GM21526 (cell line): Measurements from ENCODE around the gene SYCE1.
"Not testable (repeated sequence)": the region's sequence is repeated elsewhere in the genome, so short reads cannot be mapped to it uniquely, and the experiment has no call there.

ENCODE experiments used
- ATAC-seq: cut with Tn5 transposase; IDR thresholded peaks from one replicate; pipeline ENCODE4 v1.9.1; 2021; ENCODE audit warnings: moderate library complexity; ENCODE audit not compliant: unreplicated experiment, low FRiP score

The SYCE1 gene

DNA sequence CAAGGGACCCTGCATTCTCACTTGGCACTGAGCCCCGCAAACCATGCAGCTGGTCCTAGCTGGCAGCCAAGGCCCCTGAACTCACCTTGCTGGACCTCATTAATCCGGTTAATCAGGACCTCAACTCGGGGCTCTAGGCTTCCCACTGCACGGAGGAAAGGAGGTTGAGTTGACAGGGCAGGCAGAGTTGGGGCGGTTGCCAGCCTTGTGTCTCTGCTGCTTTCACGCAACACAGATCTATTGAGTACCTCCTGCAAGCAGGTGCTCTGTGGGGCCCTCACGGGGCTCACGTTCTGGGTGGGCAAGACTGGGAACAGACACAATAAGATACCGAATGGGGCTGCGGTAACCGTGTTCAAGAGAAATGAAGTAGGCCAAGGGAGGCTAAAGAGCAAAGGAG is 6.2 kb downstream of the SYCE1 start:
- no peak for ATAC-seq

- no peak for ATAC-seq
Measured at GRCh38 chr10:133557381-133557780, 8.0 kb downstream of the SYCE1 start.

DNA sequence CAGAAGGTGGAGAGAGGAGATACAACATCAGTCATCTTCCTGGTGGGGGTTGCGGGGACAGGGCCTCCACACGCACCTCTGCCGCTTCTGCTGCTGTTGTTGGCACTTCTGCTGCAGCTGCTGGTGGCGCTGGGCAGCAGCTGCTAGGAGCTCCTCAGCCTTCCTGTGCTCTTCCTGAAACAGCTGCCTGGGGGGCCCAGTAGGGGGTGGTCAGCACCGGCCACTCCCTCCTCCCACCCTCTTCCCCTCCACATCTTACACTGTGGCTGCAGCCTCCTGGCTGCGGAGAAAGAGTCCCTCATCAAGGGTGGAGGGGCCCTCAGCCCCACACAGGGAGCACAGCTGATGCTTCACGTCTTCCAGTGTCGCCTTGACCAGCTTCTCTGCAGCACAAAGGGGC is 9.9 kb downstream of the SYCE1 start:
- ATAC-seq: no peak

GRCh38 chr10:133554600-133554999 is 10.8 kb downstream of the SYCE1 start:
- no peak for ATAC-seq

DNA sequence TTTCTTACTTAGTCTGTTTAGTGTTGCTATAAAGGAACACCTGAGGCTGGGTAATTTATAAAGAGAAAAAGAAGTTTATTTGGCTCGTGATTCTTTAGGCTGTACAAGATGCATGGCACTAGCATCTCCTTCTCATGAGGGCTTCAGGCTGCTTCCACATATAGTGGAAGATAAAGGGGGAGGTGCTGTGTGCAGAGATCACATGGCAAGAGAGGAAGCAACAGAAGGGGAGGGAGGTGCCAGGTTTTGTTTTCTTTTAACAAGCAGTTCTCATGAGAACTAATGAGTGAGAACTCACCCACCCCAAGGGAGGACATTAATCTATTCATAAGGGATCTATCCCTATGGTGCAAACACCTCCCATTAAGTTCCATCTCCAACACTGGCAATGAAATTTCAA is 20.9 kb downstream of the SYCE1 start:
- no peak for ATAC-seq

DNA sequence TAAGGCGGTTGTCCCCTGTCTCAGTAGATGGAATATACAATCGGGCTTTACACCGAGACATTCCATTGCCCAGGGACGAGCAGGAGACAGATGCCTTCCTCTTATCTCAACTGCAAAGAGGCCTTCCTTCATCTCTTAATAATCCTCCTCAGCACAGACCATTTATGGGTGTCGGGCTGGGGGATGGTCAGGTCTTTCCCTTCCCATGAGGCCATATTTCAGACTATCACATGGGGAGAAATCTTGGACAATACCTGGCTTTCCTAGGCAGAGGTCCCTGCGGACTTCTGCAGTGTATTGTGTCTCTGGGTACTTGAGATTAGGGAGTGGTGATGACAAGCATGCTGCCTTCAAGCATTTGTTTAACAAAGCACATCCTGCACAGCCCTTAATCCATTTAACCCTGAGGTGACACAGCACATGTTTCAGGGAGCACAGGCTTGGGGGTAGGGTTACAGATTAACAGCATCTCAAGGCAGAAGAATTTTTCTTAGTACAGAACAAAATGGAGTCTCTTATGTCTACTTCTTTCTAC is 23.9 kb downstream of the SYCE1 start:
- ATAC-seq: not testable (repeated sequence)

GRCh38 chr10:133537546-133538545 is 27.5 kb downstream of the SYCE1 start:
- ATAC-seq: no peak

DNA sequence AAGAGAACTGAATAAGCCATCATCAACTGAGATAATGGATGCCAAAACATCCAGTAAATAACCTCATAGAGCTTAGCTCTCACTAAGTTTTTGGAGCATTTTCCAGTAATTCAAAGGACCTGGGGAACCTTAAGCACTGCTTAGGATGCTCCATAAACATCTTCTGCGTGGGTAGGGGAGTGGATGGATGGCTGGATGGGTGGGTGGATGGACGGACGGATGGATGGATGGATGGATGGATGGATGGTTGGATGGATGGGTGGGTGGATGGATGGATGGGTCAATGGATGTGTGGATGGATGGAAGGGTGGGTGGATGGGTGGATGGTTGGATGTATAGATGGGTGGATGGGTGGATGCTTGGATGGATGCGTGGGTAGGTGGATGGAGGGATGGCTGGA is 29.2 kb downstream of the SYCE1 start:
- no peak for ATAC-seq

DNA sequence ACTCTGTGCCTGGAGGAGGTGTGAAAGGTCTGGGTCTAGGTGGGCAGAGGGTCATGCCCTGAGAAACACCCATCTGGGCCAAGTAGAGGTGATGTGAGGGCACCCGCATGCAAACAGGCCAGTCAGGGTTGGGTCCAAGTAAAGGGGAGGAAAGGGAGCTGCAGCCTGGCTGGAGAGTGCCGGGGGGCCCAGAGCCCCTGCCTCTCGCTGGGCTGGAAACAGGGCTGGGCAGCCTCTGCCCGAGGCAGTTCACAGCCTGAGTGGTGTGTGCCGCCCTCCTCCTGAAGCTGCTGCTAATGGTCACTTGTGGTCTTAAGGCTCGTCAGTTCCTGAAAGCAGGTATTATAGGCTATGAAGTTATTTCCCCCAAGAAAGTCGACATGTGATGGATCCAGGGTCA is 31.0 kb downstream of the SYCE1 start:
- ATAC-seq: no peak

- ATAC-seq: no peak
Measured at GRCh38 chr10:133532871-133533270, 32.5 kb downstream of the SYCE1 start.

DNA sequence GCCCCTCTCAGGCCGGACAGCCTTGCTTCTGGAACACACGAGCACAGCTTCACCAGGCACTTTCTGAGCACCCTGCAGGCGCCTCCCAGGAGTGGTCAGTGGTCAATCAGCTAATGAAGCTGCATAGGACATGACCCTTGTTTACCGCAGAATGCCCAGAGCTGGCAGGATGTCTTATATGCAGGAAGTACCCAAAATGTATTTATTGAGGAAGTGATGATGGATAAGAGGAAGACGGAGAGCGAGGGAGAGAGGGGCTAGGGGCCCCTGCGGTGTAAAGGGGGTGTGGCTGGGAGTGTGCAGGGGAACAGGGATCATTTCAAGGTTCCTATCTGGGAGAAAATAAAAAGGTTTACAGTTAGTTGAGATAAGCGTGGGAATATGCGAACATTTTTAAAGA is 34.9 kb downstream of the SYCE1 start:
- no peak for ATAC-seq

GRCh38 chr10:133529576-133529946 is 35.8 kb downstream of the SYCE1 start:
- ATAC-seq: no peak

DNA sequence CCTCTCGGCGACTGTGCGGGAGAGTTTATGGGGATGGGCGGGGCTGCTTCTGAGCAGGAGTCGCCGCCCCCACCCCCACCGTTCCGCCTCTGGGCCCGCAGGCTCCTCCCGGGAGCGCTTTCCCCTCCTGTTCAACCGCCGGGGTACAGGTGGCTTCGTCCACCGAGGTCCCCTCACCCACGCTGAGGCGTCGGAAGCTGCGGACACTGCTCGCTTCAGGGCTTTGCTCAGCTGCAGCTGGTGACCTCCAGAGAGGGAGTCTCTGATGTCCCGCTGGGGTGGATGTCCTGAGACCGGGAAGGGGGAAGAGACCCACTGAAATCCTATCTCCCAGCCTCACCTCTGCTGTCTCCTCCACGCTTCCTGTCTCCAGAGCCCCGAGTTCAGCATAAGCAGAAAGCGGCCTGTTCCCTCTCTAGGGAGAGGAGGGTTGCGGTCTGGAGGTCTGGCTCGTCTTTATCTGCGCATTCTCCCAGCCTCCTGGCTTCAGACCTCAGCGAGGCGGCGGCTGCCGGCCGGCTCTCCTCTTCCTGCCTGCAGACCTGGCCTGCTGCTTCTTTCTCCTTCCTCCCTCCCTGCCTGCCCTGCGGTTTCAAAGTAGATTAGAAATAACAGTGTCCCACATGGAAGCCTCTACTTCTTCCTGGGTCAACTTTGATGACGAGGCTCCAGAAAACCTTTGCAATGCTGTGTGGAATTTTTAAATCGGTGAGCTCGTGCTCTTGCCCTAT is 36.4 kb downstream of the SYCE1 start:
- ATAC-seq: no peak

GRCh38 chr10:133528296-133528844 is 37.0 kb downstream of the SYCE1 start:
- no peak for ATAC-seq

GRCh38 chr10:133527771-133528271 is 37.6 kb downstream of the SYCE1 start:
- no peak for ATAC-seq

DNA sequence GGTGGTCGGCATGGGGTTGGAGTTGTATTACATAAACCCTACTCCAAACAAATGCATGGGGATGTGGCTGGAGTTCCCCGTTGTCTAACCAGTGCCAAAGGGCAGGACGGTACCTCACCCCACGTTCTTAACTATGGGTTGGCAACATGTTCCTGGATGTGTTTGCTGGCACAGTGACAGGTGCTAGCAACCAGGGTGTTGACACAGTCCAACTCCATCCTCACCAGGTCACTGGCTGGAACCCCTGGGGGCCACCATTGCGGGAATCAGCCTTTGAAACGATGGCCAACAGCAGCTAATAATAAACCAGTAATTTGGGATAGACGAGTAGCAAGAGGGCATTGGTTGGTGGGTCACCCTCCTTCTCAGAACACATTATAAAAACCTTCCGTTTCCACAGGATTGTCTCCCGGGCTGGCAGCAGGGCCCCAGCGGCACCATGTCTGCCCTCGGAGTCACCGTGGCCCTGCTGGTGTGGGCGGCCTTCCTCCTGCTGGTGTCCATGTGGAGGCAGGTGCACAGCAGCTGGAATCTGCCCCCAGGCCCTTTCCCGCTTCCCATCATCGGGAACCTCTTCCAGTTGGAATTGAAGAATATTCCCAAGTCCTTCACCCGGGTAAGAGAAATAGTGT is 38.3 kb downstream of the SYCE1 start, which contains the start of gene CYP2E1:
TSS of gene CYP2E1 (plus strand) at position 407 of the 632 bp plus-strand sequence. CDS start at position 440, 33 bp downstream.
- ATAC-seq: no peak

- no peak for ATAC-seq
Measured at GRCh38 chr10:133525444-133525843, 39.9 kb downstream of the SYCE1 start.

- ATAC-seq: no peak
Measured at GRCh38 chr10:133523631-133524203, 41.7 kb downstream of the SYCE1 start.

DNA sequence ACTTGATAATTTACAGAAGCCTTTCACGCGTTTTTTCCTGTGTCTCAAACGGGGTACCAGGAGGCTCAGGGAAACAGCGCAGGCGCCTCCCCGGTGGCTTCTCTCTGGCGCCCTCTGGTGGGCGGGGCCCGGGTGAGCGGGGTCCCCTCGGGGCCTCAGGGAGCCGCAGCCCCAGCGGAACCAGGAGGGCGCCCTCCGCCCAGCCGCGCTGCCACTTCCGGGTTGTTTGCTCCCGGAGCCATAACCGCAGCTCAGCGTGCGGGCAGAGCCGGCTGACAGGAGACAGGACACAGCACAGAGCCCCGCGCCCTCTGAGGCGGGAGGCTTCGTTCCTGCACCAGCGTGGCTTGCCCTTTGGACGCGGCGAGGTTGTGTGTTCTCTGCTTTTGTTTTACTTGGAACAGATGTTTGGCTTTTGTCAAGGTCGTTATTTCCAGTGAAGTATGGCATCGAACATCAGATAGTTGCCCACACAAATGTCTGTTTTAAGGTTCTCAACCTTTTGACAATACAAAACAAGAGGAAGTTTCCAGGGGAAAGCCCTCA is 45.1 kb downstream of the SYCE1 start:
- peak; percentile 98 for ATAC-seq

DNA sequence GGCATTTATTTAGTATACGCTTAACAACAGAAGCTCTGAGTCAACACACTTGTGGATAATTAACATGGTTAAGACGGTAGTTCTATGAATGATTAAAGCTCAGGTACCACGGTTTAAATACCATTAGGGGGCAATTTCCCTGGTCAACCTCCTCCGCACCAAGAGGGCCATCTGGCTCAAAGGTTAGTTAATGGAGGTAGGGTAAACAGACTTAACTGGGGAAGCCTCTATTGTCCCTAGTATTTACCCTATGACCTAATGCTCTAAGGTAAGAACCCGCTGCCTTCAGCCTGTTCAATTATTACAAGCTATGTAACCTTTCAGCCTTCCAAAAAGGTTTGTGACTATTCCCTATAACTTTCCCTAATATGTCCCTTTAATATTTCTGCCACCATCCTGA is 46.9 kb downstream of the SYCE1 start:
- not testable (repeated sequence) for ATAC-seq
